ENCODE results near the gene VWA3B. TPM values are rescaled to one million over a fixed set of nuclear protein-coding genes. Genes with fewer than 3 reads are reported as not detected.

The VWA3B gene
- polyA plus RNA-seq, 3 donors: not detected

DNA sequence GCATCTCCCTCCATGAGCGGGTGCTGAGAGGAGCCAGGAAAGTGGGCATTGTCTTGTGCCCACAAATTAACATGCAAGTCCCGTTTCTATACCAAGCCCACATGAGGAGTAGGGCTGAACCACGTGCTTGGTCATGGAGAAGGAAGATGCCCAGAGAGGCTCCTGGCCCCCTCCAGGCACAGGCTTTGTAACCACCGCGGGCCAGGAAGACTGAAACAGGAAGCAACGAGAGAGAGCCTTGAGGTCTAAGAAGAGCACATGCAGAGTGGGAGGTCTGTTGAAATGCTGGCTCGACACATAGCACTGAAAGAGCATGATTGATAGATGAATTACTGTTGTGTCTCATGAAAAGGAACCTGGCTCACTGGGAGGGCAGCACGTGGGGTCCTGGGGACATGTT, 36.3 kb downstream of the VWA3B start:
- Mint-ChIP-seq H3K36me3 (no peaks in the 10 kb centered on the region), H3K9me3 (peaks cover 0 to 2% (median 0%) of the 10 kb centered on the region in 7 donors), H3K27me3 (ENCODE audit: low read depth in 3 of 3) (peaks cover 15 to 18% (median 17%) of the 10 kb centered on the region in 3 donors), H3K27ac (peak overlapping the region in 2 of 7 donors; percentile 40 to 47), H3K4me3 (no peak overlapping the region), H3K4me1 (peaks cover 16% of the 10 kb centered on the region)
- intact Hi-C loops (cut with micrococcal nuclease): no loop called here
- no peaks in the 10 kb centered on the region for H3K79me2 ChIP-seq (ENCODE audit: insufficient read depth, low read length)
- no peaks in the 10 kb centered on the region for H4K20me1 ChIP-seq (ENCODE audit: insufficient read depth, low read length)
- TF ChIP-seq CTCF (IDR thresholded peaks at IDR 0.05): no peak
- no peak overlapping the region for H3K4me3 ChIP-seq (replicated peaks in 1 of 3; ENCODE audit: low read depth in 2 of 3, low read length in 3 of 3)
- no peak overlapping the region for H3K27ac ChIP-seq (ENCODE audit: low read depth in 1 of 2, low read length in 2 of 2)
- no peak overlapping the region for H2AFZ ChIP-seq (ENCODE audit: insufficient read depth, low read depth, low read length, poor library complexity, severe bottlenecking)
- no peaks in the 10 kb centered on the region for H3K27me3 ChIP-seq (ENCODE audit: control insufficient read depth in 2 of 2, insufficient read depth in 2 of 2, low read length in 2 of 2)
- 4% methylated on average over 6 of the region's 8 CpGs for WGBS (ENCODE audit: insufficient coverage)
- no peak overlapping the region for H3K9ac ChIP-seq (ENCODE audit: insufficient read depth, low read length, poor library complexity, severe bottlenecking)
- no peaks in the 10 kb centered on the region for H3K9me3 ChIP-seq (replicated peaks in 1 of 2; ENCODE audit: control insufficient read depth in 1 of 2, insufficient read depth in 1 of 2, low read length in 2 of 2)
- no peaks in the 10 kb centered on the region for H3K36me3 ChIP-seq (replicated peaks in 1 of 2; ENCODE audit: control insufficient read depth in 1 of 2, insufficient read depth in 2 of 2, low read length in 2 of 2)
- peak; percentile 30 to 52 (median 50) for DNase-seq
- peaks cover 8 to 10% of the 10 kb centered on the region in 2 donors for H3K4me1 ChIP-seq (ENCODE audit: control insufficient read depth in 1 of 2, insufficient read depth in 2 of 2, low read length in 2 of 2)
- H3K4me2 ChIP-seq (replicated peaks; ENCODE audit: extremely low read depth, low read length, poor library complexity, severe bottlenecking): no peak overlapping the region

- no peak overlapping the region for H3K27ac Mint-ChIP-seq
- Histone ChIP-seq H3K4me1 (ENCODE audit: control insufficient read depth in 1 of 2, insufficient read depth in 2 of 2, low read length in 2 of 2) (peaks cover 8 to 10% of the 10 kb centered on the region in 2 donors), H3K9ac (ENCODE audit: insufficient read depth, low read length, poor library complexity, severe bottlenecking) (no peak overlapping the region), H2AFZ (ENCODE audit: insufficient read depth, low read depth, low read length, poor library complexity, severe bottlenecking) (no peak overlapping the region), H3K4me2 (replicated peaks; ENCODE audit: extremely low read depth, low read length, poor library complexity, severe bottlenecking) (no peak overlapping the region), H3K36me3 (replicated peaks in 1 of 2; ENCODE audit: control insufficient read depth in 1 of 2, insufficient read depth in 2 of 2, low read length in 2 of 2) (no peaks in the 10 kb centered on the region), H3K27ac (ENCODE audit: low read depth in 1 of 2, low read length in 2 of 2) (no peak overlapping the region), H3K27me3 (ENCODE audit: control insufficient read depth in 2 of 2, insufficient read depth in 2 of 2, low read length in 2 of 2) (no peaks in the 10 kb centered on the region), H3K79me2 (ENCODE audit: insufficient read depth, low read length) (no peaks in the 10 kb centered on the region), H3K4me3 (replicated peaks in 1 of 3; ENCODE audit: low read depth in 2 of 3, low read length in 3 of 3) (no peak overlapping the region), H4K20me1 (ENCODE audit: insufficient read depth, low read length) (no peaks in the 10 kb centered on the region), H3K9me3 (replicated peaks in 1 of 2; ENCODE audit: control insufficient read depth in 1 of 2, insufficient read depth in 1 of 2, low read length in 2 of 2) (no peaks in the 10 kb centered on the region)
- WGBS (ENCODE audit: insufficient coverage): no CpG with 5 or more reads among the region's 5 CpGs
- H3K36me3 Mint-ChIP-seq: no peaks in the 10 kb centered on the region
- intact Hi-C loops (cut with micrococcal nuclease): no loop called here
- H3K27me3 Mint-ChIP-seq (ENCODE audit: low read depth in 3 of 3): peaks cover 15 to 24% (median 16%) of the 10 kb centered on the region in 3 donors
- peaks cover 19% of the 10 kb centered on the region for H3K4me1 Mint-ChIP-seq
- no peak for DNase-seq
- no peak overlapping the region for H3K4me3 Mint-ChIP-seq
- TF ChIP-seq CTCF (IDR thresholded peaks at IDR 0.05): no peak
- peaks cover 0 to 3% (median 0%) of the 10 kb centered on the region in 7 donors for H3K9me3 Mint-ChIP-seq
Measured at GRCh38 chr2:98126061-98126460, 39.1 kb downstream of the VWA3B start.

Measured in CD14-positive monocyte (primary cell).